Lower leg skin (tissue), 3 donors: ENCODE data around the gene SMAP2.

Source experiments
- POLR2A ChIP-seq, 2 donors: fragments of 450-650 bp; IDR thresholded peaks; one replicate each; pipeline ENCODE4 v1.6.1; 2016 to 2017; ENCODE audit warnings: antibody characterized with exemption in 2 of 2, mild to moderate bottlenecking in 1 of 2, moderate library complexity in 1 of 2
- TF ChIP-seq, protein P1 (sequence below), 3 donors: fragments of 450-650 bp; IDR thresholded peaks; one replicate each; pipeline ENCODE4 v1.5.1; 2016; ENCODE audit warnings: antibody characterized with exemption in 3 of 3, mild to moderate bottlenecking in 3 of 3, moderate library complexity in 2 of 3

DNA sequence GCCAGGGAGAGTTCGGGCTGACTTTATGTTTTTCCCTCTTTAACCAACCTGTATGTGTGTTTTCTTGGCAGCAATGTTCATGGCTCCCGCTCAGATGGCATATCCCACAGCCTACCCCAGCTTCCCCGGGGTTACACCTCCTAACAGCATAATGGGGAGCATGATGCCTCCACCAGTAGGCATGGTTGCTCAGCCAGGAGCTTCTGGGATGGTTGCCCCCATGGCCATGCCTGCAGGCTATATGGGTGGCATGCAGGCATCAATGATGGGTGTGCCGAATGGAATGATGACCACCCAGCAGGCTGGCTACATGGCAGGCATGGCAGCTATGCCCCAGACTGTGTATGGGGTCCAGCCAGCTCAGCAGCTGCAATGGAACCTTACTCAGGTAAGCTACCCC lies 43.2 kb downstream of the SMAP2 start:
- TF ChIP-seq, protein P1, sequence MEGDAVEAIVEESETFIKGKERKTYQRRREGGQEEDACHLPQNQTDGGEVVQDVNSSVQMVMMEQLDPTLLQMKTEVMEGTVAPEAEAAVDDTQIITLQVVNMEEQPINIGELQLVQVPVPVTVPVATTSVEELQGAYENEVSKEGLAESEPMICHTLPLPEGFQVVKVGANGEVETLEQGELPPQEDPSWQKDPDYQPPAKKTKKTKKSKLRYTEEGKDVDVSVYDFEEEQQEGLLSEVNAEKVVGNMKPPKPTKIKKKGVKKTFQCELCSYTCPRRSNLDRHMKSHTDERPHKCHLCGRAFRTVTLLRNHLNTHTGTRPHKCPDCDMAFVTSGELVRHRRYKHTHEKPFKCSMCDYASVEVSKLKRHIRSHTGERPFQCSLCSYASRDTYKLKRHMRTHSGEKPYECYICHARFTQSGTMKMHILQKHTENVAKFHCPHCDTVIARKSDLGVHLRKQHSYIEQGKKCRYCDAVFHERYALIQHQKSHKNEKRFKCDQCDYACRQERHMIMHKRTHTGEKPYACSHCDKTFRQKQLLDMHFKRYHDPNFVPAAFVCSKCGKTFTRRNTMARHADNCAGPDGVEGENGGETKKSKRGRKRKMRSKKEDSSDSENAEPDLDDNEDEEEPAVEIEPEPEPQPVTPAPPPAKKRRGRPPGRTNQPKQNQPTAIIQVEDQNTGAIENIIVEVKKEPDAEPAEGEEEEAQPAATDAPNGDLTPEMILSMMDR (IDR thresholded peaks at IDR 0.05) = no peak
- TF ChIP-seq POLR2A (IDR thresholded peaks at IDR 0.05) = no peak
